Endothelial cell of umbilical vein (primary cell): ENCODE measurements around the gene RPS2. TPM values are rescaled to one million over a fixed set of nuclear protein-coding genes. Genes with fewer than 3 reads are reported as not detected.

Source experiments
- BruUV-seq: library from RNA; stranded (reverse); fragments of 400-500 nt; replicated peaks from 2 replicates; lab custom pipeline; 2021; lab: Mats Ljungman, UMichigan
- CTCF ChIA-PET: fragments of 300-600, 350-600 bp; sonication (Branson Sonifier 250); formaldehyde crosslinking; loops from one replicate; lab custom pipeline; 2021; ENCODE audit warnings: antibody characterized with exemption, inconsistent platforms; lab: Charles Lee
- POLR2A ChIA-PET: fragments of 300-600, 350-600 bp; sonication (Branson Sonifier 250); formaldehyde crosslinking; loops from one replicate; lab custom pipeline; 2021; ENCODE audit warnings: antibody characterized with exemption, inconsistent platforms; lab: Charles Lee
- DNase-seq: peaks from one replicate; pipeline ENCODE4 v3.0.0-alpha.2; 2011; ENCODE audit warnings: low read depth, low spot score
- FAIRE-seq: peaks from 2 replicates; lab custom pipeline; 2011; peaks lifted over from hg19 to GRCh38; lab: Jason Lieb, UNC
- H2AFZ ChIP-seq: 2 replicates; pipeline ENCODE4 v1.6.0; 2012; ENCODE audit warnings: low read depth, low read length, control low read depth, inconsistent platforms
- H3K27ac ChIP-seq: 2 replicates; pipeline ENCODE4 v1.5.1; 2011; ENCODE audit warnings: low read depth, mild to moderate bottlenecking, control low read depth, low read length, moderate library complexity; ENCODE audit not compliant: insufficient read depth
- H3K27me3 ChIP-seq, 2 experiments: 2 replicates each; pipeline versions ENCODE4 v1.6.0 to v1.6.1; 2011; ENCODE audit warnings: low read length in 2 of 2, mixed read lengths in 1 of 2; ENCODE audit not compliant: control insufficient read depth in 2 of 2, insufficient read depth in 2 of 2
- H3K36me3 ChIP-seq, 2 experiments: 2 replicates in 1 of 2; 3 replicates in 1 of 2; pipeline ENCODE4 v1.5.1; 2011; ENCODE audit warnings: low read length in 2 of 2, mild to moderate bottlenecking in 1 of 2, moderate library complexity in 1 of 2; ENCODE audit not compliant: control insufficient read depth in 2 of 2, insufficient read depth in 2 of 2; ENCODE audit errors: extremely low read depth in 1 of 2
- H3K4me1 ChIP-seq: 3 replicates; pipeline ENCODE4 v1.5.1; 2011; ENCODE audit warnings: mild to moderate bottlenecking, low read length; ENCODE audit not compliant: control insufficient read depth, insufficient read depth; ENCODE audit errors: extremely low read depth
- H3K4me2 ChIP-seq: 2 replicates; pipeline ENCODE4 v1.6.1; 2011; ENCODE audit warnings: low read length, control low read depth, mixed read lengths; ENCODE audit not compliant: insufficient read depth
- H3K4me3 ChIP-seq, 3 experiments: fragments of 200-600 bp in 1 of 3; sonication (generic), shearing (Covaris generic) in 1 of 3; replicated peaks in 1 of 3; 2 replicates each; pipeline ENCODE4 v1.5.1; 2011 to 2016; ENCODE audit warnings: control low read depth in 3 of 3, low read length in 3 of 3, mild to moderate bottlenecking in 2 of 3, inconsistent platforms in 1 of 3, low read depth in 1 of 3, moderate library complexity in 1 of 3; ENCODE audit not compliant: insufficient read depth in 1 of 3
- H3K79me2 ChIP-seq: 2 replicates; pipeline ENCODE4 v1.6.0; 2012; ENCODE audit warnings: low read length, inconsistent platforms; ENCODE audit not compliant: control insufficient read depth, insufficient read depth
- H3K9ac ChIP-seq: replicated peaks from 2 replicates; pipeline ENCODE3; 2011; ENCODE audit warnings: low read length, control low read depth; ENCODE audit not compliant: insufficient read depth; ENCODE audit errors: extremely low read depth
- H3K9me1 ChIP-seq: replicated peaks from 3 replicates; pipeline ENCODE4 v1.6.0; 2011; ENCODE audit warnings: mild to moderate bottlenecking, low read length; ENCODE audit not compliant: control insufficient read depth, insufficient read depth; ENCODE audit errors: extremely low read depth
- H3K9me3 ChIP-seq: replicated peaks from 2 replicates; pipeline ENCODE4 v1.5.1; 2012; ENCODE audit warnings: low read length, inconsistent platforms; ENCODE audit not compliant: control insufficient read depth, insufficient read depth
- H4K20me1 ChIP-seq: replicated peaks from 2 replicates; pipeline ENCODE3; 2011; ENCODE audit warnings: mild to moderate bottlenecking, low read length; ENCODE audit not compliant: control insufficient read depth, insufficient read depth; ENCODE audit errors: extremely low read depth
- CTCF ChIP-seq, 2 donors: IDR thresholded peaks; 1 replicate in 1 of 2; 2 replicates in 1 of 2; pipeline ENCODE4 v1.5.1; 2011; ENCODE audit warnings: low read length in 2 of 2, mild to moderate bottlenecking in 2 of 2, moderate library complexity in 2 of 2, control low read depth in 1 of 2, inconsistent platforms in 1 of 2, low read depth in 1 of 2; ENCODE audit not compliant: insufficient read depth in 1 of 2; ENCODE audit errors: extremely low read depth in 1 of 2
- EZH2 ChIP-seq: IDR thresholded peaks from 2 replicates; pipeline ENCODE4 v1.6.1; 2012; ENCODE audit warnings: borderline replicate concordance, low read depth, mild to moderate bottlenecking, moderate library complexity, low read length, inconsistent platforms; ENCODE audit not compliant: severe bottlenecking
- FOS ChIP-seq: IDR thresholded peaks from 2 replicates; pipeline ENCODE4 v1.6.1; 2011; ENCODE audit warnings: mild to moderate bottlenecking, low read length, moderate library complexity, borderline replicate concordance; ENCODE audit not compliant: insufficient read depth
- GATA2 ChIP-seq: IDR thresholded peaks from 2 replicates; pipeline ENCODE4 v1.7.0; 2011; ENCODE audit warnings: low read depth, mild to moderate bottlenecking, moderate library complexity, mixed read lengths, low read length; ENCODE audit not compliant: insufficient read length, insufficient read depth
- JUN ChIP-seq: IDR thresholded peaks from 2 replicates; pipeline ENCODE4 v1.6.1; 2011; ENCODE audit warnings: borderline replicate concordance, low read depth; ENCODE audit not compliant: insufficient read length, insufficient read depth
- MAX ChIP-seq: IDR thresholded peaks from 2 replicates; pipeline ENCODE4 v1.6.1; 2011; ENCODE audit not compliant: insufficient read depth, insufficient read length
- MYC ChIP-seq: IDR thresholded peaks from one replicate; pipeline ENCODE4 v1.6.1; 2011; ENCODE audit warnings: mild to moderate bottlenecking, low read depth, low read length
- POLR2A ChIP-seq: IDR thresholded peaks from 2 replicates; pipeline ENCODE4 v1.6.1; 2012; ENCODE audit warnings: low read depth, mild to moderate bottlenecking, control low read depth, low read length
- POLR2AphosphoS5 ChIP-seq: IDR thresholded peaks from 2 replicates; pipeline ENCODE4 v1.6.1; 2012; ENCODE audit warnings: low read depth, mild to moderate bottlenecking, control low read depth, low read length, moderate library complexity; ENCODE audit not compliant: insufficient read depth
- dilution Hi-C: fragments of 300-500 bp; cut with MboI; formaldehyde crosslinking; loops from one replicate; pipeline ENCODE4 v1.15.0; 2019; ENCODE audit warnings: low sequenced_read_pairs; ENCODE audit not compliant: extremely low pct_ligation_motif_present
- intact Hi-C: fragments of 100-400 bp; cut with micrococcal nuclease; formaldehyde crosslinking; loops from one replicate; pipeline ENCODE4 v1.10.0; 2022
- polyA plus RNA-seq, 4 experiments: library from polyadenylated mRNA; depleted of rRNA in 3 of 4; stranded (reverse) in 3 of 4; unstranded in 1 of 4; fragments of >200 nt; gene quantifications; 2 replicates each; pipeline versions ENCODE4 v1.2.1 to v1.2.3, GENCODE V29; 2011 to 2012; ENCODE audit warnings: missing spikeins in 1 of 4
- total RNA-seq: library from RNA; stranded (reverse); gene quantifications from 2 replicates; pipeline ENCODE4 v1.2.3, GENCODE V29; 2021

Gene RPS2
- total and polyA plus RNA-seq, 2 donors (not counting 3 experiments of a cell fraction or from before 2014, with no cell fraction given): 2,793 to 9,021 TPM

- no peaks in the 10 kb centered on the region for H3K4me1 ChIP-seq
- no TSS peak for BruUV-seq
- POLR2A ChIA-PET: no interaction called here
- H3K9me3 ChIP-seq: no peaks in the 10 kb centered on the region
- no peaks in the 10 kb centered on the region for H3K79me2 ChIP-seq
- no peak overlapping the region for H3K4me2 ChIP-seq
- no peak for DNase-seq
- no peak overlapping the region for H2AFZ ChIP-seq
- no peak overlapping the region for H3K4me3 ChIP-seq
- TF ChIP-seq GATA2 (no peak), MAX (no peak), JUN (no peak), POLR2A (no peak), EZH2 (no peak), MYC (no peak), CTCF (IDR thresholded peaks at IDR 0.05; ENCODE audit: extremely low read depth in 1 of 2, insufficient read depth in 1 of 2, low read depth in 1 of 2, low read length in 2 of 2) (no peak), POLR2AphosphoS5 (no peak), FOS (no peak)
- no peaks in the 10 kb centered on the region for H3K9me1 ChIP-seq
- dilution Hi-C loops: no loop called here
- H3K27ac ChIP-seq: no peak overlapping the region
- H3K9ac ChIP-seq: no peak overlapping the region
- FAIRE-seq: no peak
- no peaks in the 10 kb centered on the region for H3K36me3 ChIP-seq
- no peaks in the 10 kb centered on the region for H4K20me1 ChIP-seq
- intact Hi-C loops: no loop called here
- H3K27me3 ChIP-seq: peaks cover 19 to 20% of the 10 kb centered on the region in 2 experiments
- CTCF ChIA-PET: interaction anchor here (0.7 to 1.9 kb wide), 4 partner anchors 10 to 38 kb away, joined by 3 to 7 read pairs (median 3); no protein-coding TSS in a partner anchor
Observed at GRCh38 chr16:1914084-1914608, 50.5 kb downstream of the RPS2 start.
